OCI-LY7 (cell line): ENCODE results near the gene KCNQ4.

Experiments
- CTCF ChIP-seq: fragments of 200-600 bp; sonication (generic); conservative IDR thresholded peaks from 2 replicates; pipeline ENCODE4 v1.5.1; 2014; ENCODE audit warnings: mild to moderate bottlenecking, antibody characterized with exemption, low read length, moderate library complexity, mixed read lengths
- EZH2phosphoT487 ChIP-seq: fragments of 200-600 bp; sonication (generic); IDR thresholded peaks from 2 replicates; pipeline ENCODE4 v1.6.1; 2018; ENCODE audit warnings: low read depth, borderline replicate concordance, mild to moderate bottlenecking, mixed run types, antibody characterized with exemption, low read length, moderate library complexity, mixed read lengths

GRCh38 chr1:40879482-40880175 lies 96.0 kb downstream of the KCNQ4 start:
- TF ChIP-seq CTCF: no peak
- no peak for TF ChIP-seq EZH2phosphoT487
